Dendritic cell treated with granulocyte-macrophage colony-stimulating factor and Interleukin-4, amounts not matched to agents 40 ng/mL and 50 ng/mL, for 4 days (primary cell): Measurements from ENCODE around the gene TXNIP.

Experiments
- H3K27ac Mint-ChIP-seq: one replicate; pipeline ENCODE4 v1.8.0; 2022; ENCODE audit warnings: mild to moderate bottlenecking, mixed read lengths
- H3K27me3 Mint-ChIP-seq: one replicate; pipeline ENCODE4 v1.8.0; 2022; ENCODE audit warnings: mild to moderate bottlenecking, mixed read lengths
- H3K36me3 Mint-ChIP-seq: one replicate; pipeline ENCODE4 v1.8.0; 2022; ENCODE audit warnings: low read depth, mixed read lengths
- H3K4me1 Mint-ChIP-seq: one replicate; pipeline ENCODE4 v1.8.0; 2022; ENCODE audit warnings: low read depth, mixed read lengths
- H3K4me3 Mint-ChIP-seq: one replicate; pipeline ENCODE4 v1.8.0; 2022; ENCODE audit warnings: mild to moderate bottlenecking, moderate library complexity, mixed read lengths
- H3K9me3 Mint-ChIP-seq: one replicate; pipeline ENCODE4 v1.8.0; 2022; ENCODE audit warnings: mixed read lengths
- intact Hi-C: fragments of 100-400 bp; cut with micrococcal nuclease; formaldehyde crosslinking; loops from one replicate; pipeline ENCODE4 v1.15.0; 2022

Gene TXNIP

DNA sequence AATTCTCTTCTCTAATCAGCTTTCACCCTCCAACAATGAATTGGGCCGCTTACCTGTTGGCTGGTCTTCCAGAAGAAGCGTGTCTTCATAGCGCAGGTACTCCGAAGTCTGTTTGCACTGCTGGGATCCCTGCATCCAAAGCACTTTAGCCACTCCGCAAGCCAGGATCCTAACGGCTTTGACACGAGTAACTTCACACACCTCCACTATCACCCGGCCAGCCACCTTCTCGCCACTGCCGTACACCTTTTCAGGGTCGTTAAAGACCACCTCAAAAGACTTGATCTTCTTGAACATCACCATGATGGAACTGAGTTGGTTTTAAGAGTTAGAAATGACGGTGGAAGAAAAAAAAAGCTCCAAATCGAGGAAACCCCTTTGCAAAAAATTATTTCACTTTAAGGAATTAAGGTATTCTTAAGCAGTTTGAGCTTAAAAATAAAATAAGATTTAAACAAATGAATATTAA, 381 bp downstream of the TXNIP start:
- intact Hi-C loops: loop anchor here (1.0 kb wide), 2 partner anchors 11 to 17 kb away; no protein-coding TSS in a partner anchor
- H3K36me3 Mint-ChIP-seq: peaks cover 65% of the 10 kb centered on the region

DNA sequence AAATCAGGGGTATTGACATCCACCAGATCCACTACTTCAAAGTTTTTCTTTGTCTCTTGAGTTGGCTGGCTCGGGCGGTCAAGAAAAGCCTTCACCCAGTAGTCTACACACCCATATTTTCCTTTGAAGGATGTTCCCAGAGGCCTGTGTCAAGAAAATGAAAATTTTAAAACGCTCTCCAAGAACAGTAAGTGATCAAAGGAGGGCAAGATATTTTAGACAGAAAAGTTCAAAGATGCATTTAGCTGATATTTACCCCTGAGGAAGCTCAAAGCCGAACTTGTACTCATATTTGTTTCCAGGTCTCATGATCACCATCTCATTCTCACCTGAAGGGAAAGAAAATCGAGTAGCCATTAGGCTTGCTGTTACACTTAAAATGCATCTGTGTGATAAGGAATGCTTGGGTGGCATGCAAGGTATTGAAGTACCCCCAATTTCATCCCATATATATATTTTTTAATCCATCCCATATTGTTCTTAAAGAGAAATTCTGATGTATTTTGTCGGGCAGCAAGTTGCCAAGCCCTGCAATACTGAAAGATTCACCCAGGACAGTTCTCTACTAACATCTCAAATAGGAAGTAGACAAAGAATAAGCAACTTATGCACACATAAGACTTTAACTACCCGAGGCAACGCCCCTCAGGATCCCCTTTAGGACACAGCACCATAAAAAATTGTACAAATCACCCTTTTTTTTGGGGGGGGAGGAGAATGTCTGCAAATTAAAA, 1.1 kb downstream of the TXNIP start:
- H3K27me3 Mint-ChIP-seq: no peaks in the 10 kb centered on the region

More for the DNA sequence above, 381 bp downstream of the TXNIP start:
- peak overlapping the region; percentile 95 for H3K27ac Mint-ChIP-seq
- H3K4me3 Mint-ChIP-seq: peak overlapping the region; percentile 99
- H3K9me3 Mint-ChIP-seq: no peaks in the 10 kb centered on the region
- no peaks in the 10 kb centered on the region for H3K27me3 Mint-ChIP-seq
- H3K4me1 Mint-ChIP-seq: peaks cover 44% of the 10 kb centered on the region

DNA sequence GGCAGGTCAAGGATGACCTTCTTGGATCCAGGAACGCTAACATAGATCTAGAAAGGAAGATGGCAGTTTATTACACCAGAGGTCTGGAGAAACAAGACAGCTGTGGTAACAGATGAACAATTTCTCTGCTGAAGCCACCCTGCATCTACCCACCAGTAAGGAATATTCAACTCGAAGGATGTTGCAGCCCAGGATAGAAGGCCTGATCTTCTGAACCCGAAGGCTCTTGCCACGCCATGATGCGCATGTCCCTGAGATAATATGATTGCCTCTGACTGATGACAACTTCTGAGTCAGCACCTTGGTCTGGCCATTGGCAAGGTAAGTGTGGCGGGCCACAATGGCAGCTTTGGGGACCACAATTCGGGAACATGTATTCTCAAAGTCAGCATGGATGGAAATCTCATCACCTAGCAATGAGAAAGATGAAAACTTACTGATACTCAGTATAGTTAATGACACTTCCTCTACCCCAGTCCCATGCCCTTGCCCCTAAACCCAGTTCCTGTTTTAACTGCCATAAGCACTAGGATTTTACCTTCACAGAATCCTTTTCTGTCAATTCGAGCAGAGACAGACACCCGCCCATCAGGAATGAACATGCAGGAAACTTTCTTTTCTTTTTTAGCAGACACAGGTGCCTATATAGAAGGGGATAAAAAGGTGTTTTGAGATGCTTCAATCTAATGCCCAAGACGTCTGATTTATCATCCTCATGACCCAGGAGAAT, 1.8 kb downstream of the TXNIP start:
- H3K36me3 Mint-ChIP-seq: peaks cover 65% of the 10 kb centered on the region
- H3K27me3 Mint-ChIP-seq: no peaks in the 10 kb centered on the region
- intact Hi-C loops: no loop called here
- peak overlapping the region; percentile 95 for H3K27ac Mint-ChIP-seq
- peaks cover 45% of the 10 kb centered on the region for H3K4me1 Mint-ChIP-seq
- H3K9me3 Mint-ChIP-seq: no peaks in the 10 kb centered on the region
- peak overlapping the region; percentile 99 for H3K4me3 Mint-ChIP-seq

More for the DNA sequence above, 1.1 kb downstream of the TXNIP start:
- Mint-ChIP-seq H3K9me3 (no peaks in the 10 kb centered on the region), H3K36me3 (peaks cover 65% of the 10 kb centered on the region), H3K4me1 (peaks cover 48% of the 10 kb centered on the region), H3K4me3 (peak overlapping the region; percentile 99), H3K27ac (peak overlapping the region; percentile 95)
- intact Hi-C loops: no loop called here

DNA sequence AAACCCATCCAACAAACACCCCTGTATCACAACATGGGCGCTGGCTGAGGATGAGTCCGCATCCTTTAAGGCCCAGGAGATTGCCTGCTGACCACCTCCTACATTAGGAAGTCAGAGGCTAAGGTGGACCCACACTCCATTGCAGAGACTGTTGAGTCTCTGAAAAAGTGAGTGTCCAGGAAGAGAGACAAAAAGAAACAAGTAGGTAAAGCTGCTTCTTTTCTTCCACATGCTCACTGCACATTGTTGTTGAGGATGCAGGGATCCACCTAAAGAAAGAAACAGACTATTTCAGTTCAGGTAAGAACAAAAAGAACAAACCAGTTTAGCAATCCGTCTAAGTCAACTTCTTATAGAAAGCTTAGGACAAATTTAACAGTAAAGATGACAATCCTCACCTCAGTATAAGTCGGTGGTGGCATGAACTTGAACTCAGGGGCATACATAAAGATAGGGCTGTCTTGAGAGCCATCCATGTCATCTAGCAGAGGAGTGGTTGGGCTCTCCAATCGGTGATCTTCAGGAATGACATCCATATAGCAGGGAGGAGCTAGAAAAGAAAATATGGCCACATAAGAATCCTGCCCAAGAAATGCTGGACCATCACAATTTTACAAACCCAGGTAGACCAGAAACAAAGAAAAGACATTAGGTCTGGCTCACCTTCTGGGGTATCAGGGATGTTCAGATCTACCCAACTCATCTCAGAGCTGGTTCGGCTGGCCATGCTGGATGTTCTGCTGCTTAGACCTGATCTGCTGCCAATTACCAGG, 2.6 kb downstream of the TXNIP start:
- H3K36me3 Mint-ChIP-seq: peaks cover 65% of the 10 kb centered on the region
- intact Hi-C loops: no loop called here
- peak overlapping the region; percentile 99 for H3K4me3 Mint-ChIP-seq
- no peaks in the 10 kb centered on the region for H3K27me3 Mint-ChIP-seq
- peaks cover 39% of the 10 kb centered on the region for H3K4me1 Mint-ChIP-seq
- peak overlapping the region; percentile 95 for H3K27ac Mint-ChIP-seq
- no peaks in the 10 kb centered on the region for H3K9me3 Mint-ChIP-seq

DNA sequence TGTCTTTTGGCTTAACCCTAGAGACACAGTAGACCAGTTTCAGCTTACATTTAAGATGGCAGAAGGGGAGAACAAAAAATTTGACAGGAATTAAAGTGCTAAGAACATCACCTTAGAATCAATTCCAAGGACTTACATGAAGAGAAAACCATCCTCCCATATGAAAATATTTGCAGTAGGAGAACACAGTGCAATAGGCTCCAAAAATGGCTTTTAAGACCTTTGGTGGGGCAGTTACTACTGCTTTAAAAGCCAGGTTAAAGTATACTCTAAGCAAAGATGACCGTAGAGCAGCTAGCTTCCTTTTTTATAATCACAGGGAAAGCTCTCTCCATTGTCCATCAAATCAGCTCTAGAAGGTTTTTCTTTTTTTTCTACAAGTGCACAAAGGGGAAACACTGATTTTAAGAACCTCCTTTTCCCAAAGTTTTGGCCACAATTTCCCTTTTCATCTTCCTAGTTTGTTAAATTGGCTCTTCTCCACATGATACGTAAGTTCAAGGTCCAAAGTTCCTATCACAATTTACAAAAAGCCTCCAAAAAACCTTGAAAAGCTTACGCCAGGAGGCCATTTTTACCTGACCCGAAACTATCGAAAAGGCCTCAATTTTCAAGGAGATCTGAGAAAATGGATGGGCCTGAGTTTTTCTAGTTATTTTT, 3.3 kb downstream of the TXNIP start:
- no peaks in the 10 kb centered on the region for H3K9me3 Mint-ChIP-seq
- no peaks in the 10 kb centered on the region for H3K27me3 Mint-ChIP-seq
- H3K27ac Mint-ChIP-seq: peak overlapping the region; percentile 95
- peak overlapping the region; percentile 99 for H3K4me3 Mint-ChIP-seq
- intact Hi-C loops: no loop called here
- H3K4me1 Mint-ChIP-seq: peaks cover 46% of the 10 kb centered on the region
- H3K36me3 Mint-ChIP-seq: peaks cover 65% of the 10 kb centered on the region

DNA sequence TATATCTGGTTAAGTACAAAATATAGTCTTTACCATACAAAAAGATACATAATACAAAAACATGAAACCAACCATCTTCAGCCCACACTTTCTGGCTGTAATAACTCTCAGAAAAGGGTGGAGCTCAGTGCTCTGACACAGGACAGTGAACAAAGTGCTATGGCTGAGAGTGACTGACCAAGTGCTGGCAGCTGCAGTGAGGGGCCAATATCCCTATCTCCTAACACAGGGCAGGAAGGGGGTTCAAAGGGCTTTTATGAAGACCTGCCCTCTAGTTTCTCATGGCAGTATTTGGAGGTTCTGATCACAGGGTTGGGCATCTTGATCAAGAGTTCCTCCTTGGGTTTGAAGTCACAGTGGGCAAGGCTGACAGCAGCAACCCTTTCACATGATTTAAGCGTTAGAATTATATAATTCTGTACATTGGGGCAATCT, 3.9 kb downstream of the TXNIP start:
- intact Hi-C loops: no loop called here
- peak overlapping the region; percentile 99 for H3K4me3 Mint-ChIP-seq
- peaks cover 46% of the 10 kb centered on the region for H3K4me1 Mint-ChIP-seq

DNA sequence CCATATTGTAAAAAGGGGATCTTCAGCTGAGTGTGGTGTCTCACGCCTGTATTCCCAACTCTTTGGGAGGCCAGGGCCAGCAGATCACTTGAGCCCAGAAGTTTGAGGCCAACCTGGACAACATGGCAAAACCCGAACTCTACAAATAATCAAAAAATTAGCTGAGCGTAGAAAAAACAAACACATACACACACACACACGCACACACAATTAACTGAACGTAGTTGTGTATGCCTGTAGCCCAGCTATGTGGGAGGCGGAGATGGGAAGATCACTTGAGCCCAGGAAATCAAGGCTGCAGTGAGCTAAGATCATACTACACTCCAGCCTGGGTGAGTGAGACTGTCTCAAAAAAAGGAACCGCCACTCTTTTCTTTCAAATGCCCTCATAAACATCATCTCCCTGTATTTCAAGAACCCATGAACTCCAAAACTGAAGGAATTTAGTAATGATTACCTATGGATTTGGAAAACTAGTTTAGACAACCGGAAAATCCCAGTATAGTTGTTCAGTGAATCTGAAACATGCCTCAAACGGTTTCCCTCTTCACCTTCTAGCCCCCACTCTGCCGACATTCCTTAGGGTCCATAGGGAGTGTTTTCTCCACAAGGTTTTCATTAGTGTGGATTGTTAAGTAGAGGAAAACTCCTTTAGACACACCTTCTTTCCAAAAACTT, 4.5 kb downstream of the TXNIP start:
- Mint-ChIP-seq H3K27ac (peak overlapping the region; percentile 95), H3K4me1 (peaks cover 42% of the 10 kb centered on the region), H3K27me3 (no peaks in the 10 kb centered on the region), H3K36me3 (peaks cover 56% of the 10 kb centered on the region), H3K4me3 (peak overlapping the region; percentile 99), H3K9me3 (no peaks in the 10 kb centered on the region)
- intact Hi-C loops: no loop called here

More for the DNA sequence above, 3.9 kb downstream of the TXNIP start:
- no peaks in the 10 kb centered on the region for H3K9me3 Mint-ChIP-seq
- peaks cover 62% of the 10 kb centered on the region for H3K36me3 Mint-ChIP-seq
- H3K27me3 Mint-ChIP-seq: no peaks in the 10 kb centered on the region
- peak overlapping the region; percentile 95 for H3K27ac Mint-ChIP-seq

DNA sequence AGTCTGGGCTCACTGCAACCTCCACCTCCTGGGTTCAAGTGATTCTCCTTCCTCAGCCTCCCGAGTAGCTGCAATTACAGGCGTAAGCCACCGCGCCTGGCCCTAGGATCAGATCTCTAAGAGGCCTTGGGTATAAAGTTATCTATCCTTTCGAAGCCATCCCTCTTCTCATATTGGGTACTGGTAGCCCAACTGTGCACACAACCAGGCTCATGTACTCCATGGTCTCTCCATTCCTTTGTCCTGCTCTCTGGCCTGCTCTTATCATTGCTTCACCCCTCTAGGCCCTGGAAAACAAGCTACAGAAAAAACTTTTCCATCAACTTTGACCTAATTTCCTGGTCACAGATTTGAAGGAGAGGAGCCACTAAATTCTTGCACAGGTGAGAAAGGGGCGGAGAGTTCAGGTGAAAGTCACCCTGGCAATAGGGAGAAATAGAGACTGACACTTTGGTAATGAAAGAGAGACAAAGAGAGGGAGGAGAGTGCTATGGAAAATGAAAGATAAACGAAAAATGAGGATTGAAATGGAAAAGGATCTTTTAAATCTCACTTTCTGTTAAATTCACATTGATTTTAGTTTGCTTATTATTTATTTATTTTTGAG, 6.0 kb downstream of the TXNIP start:
- Mint-ChIP-seq H3K4me3 (peak overlapping the region; percentile 13), H3K27ac (peak overlapping the region; percentile 95), H3K36me3 (peaks cover 40% of the 10 kb centered on the region), H3K9me3 (no peaks in the 10 kb centered on the region), H3K27me3 (no peaks in the 10 kb centered on the region), H3K4me1 (peaks cover 54% of the 10 kb centered on the region)
- intact Hi-C loops: no loop called here

DNA sequence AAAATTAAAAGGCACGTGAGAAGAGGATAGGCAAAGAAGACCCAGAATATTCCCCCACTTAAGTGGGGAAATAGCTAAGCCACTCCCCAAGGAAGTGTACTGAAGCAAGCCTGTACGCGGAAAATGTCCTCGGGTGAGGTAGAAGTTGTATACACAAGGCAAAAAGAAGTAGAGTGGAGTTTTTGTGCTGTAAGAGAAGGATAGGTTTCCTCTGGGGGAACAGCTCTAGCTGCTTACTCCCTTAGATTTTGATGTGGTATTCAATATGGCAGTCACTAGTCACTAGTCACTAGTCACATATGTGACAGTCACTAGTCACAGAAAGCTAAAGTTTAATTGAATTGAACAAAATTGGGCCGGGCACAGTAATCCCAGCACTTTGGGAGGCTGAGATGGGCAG, 7.6 kb downstream of the TXNIP start:
- Mint-ChIP-seq H3K27me3 (no peaks in the 10 kb centered on the region), H3K4me3 (no peak overlapping the region), H3K4me1 (peaks cover 65% of the 10 kb centered on the region), H3K27ac (peak overlapping the region; percentile 95), H3K9me3 (no peaks in the 10 kb centered on the region), H3K36me3 (peaks cover 25% of the 10 kb centered on the region)
- intact Hi-C loops: no loop called here

DNA sequence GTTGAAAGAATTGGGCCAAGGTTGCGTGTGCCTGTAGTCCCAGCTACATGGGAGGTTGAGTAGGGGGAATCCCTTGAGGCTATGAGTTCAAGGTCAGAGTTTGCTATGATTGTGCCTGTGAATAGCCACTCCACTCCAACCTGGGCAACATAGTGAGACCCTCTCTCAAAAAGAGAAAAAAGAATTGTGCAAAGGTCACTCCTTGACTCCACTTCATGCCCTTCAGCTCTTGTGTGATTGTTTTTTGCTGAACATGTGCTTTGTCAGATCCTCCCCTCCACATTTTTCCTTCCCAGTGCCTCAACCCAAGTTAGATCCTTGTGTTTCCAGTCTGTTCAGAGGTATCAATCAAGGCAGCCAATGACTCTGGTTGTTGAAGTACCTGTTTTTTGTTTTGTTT, 8.5 kb downstream of the TXNIP start:
- intact Hi-C loops: no loop called here
- Mint-ChIP-seq H3K4me1 (peaks cover 60% of the 10 kb centered on the region), H3K27ac (peak overlapping the region; percentile 95), H3K9me3 (no peaks in the 10 kb centered on the region), H3K27me3 (no peaks in the 10 kb centered on the region), H3K4me3 (no peak overlapping the region), H3K36me3 (peaks cover 16% of the 10 kb centered on the region)

DNA sequence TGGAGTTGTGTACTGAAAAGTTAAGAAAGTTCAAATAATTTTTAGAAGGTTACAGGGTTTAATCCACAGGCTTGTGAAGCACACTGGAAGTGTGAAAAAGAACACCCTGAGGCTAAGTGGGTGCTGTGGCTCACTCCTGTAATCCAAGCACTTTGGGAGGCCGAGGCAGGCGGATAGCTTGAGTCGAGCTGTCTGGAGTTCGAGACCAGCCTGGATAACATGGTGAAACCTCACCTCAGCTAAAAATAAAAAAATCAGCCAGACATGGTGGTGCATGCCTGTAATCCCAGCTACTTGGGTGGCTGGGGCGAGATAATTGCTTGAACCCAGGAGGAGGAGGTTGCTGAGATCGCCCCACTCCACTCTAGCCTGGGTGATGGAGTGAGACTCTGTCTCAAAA, 9.8 kb downstream of the TXNIP start:
- intact Hi-C loops: no loop called here
- Mint-ChIP-seq H3K4me1 (peaks cover 49% of the 10 kb centered on the region), H3K27ac (peak overlapping the region; percentile 95), H3K4me3 (no peak overlapping the region), H3K27me3 (no peaks in the 10 kb centered on the region), H3K36me3 (peaks cover 2% of the 10 kb centered on the region), H3K9me3 (no peaks in the 10 kb centered on the region)

DNA sequence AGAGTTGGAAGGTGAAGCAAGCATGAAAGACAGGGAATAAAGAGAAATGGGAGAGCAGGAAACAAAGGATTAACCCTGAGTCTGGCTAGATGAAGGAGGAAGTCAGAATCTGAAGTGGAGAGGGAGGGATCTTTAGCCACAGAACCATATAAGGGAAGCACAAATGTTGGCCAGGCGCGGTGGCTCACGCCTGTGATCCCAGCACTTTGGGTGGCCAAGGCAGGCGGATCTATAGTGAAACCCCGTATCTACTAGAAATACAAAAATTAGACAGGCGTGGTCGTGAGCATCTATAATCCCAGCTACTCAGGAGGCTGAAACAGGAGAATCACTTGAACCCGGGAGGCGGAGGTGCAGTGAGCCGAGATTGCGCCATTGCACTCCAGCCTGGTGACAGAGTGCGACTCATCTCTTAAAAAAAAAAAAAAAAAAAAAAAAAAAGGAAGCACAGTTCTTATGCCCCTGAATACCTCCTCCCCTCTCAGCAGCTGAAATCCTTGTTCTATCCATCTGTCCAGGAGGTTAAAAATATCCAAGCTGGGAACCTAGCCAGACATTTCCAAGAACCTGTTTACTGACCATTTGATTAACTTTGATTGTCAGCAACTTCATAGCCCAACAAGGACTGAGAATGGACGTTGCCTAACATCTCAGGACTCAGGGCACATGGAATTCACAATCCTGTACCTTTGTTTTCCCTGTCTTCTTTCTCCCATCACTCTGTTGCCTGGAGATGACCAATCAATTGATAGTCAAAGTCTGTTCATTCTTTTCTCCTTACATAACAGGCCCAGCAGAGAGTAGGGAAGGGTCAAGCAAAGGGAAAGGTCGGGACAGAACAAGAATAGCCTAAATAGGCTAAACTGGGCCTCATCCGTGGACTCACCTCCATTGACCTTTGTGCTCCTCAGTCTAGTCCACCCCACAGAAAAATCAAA, 10.6 kb downstream of the TXNIP start:
- H3K27ac Mint-ChIP-seq: peak overlapping the region; percentile 95
- intact Hi-C loops: loop anchor here (1.0 kb wide), 1 partner anchor 11 kb away; the partner anchor contains the start of gene TXNIP
- H3K4me3 Mint-ChIP-seq: peak overlapping the region; percentile 85
- no peaks in the 10 kb centered on the region for H3K27me3 Mint-ChIP-seq
- H3K36me3 Mint-ChIP-seq: no peaks in the 10 kb centered on the region
- H3K4me1 Mint-ChIP-seq: peaks cover 48% of the 10 kb centered on the region
- H3K9me3 Mint-ChIP-seq: no peaks in the 10 kb centered on the region
